Retinal pigment epithelial cell (primary cell): Measurements from ENCODE around the gene ERC2.
"Not testable (repeated sequence)": the region's sequence is repeated elsewhere in the genome, so short reads cannot be mapped to it uniquely, and the experiment has no call there.

Experiments used
- DNase-seq: peaks from one replicate; pipeline ENCODE4 v3.0.0-alpha.2; 2010; ENCODE audit warnings: low read depth
- H3K4me3 ChIP-seq: 2 replicates; pipeline ENCODE4 v1.5.1; 2011; ENCODE audit warnings: mild to moderate bottlenecking, low read length, control low read depth, moderate library complexity
- TF ChIP-seq, protein P1 (sequence below): conservative IDR thresholded peaks from 2 replicates; pipeline ENCODE4 v1.5.1; 2011; ENCODE audit warnings: low read depth, low read length, control low read depth, inconsistent platforms

The ERC2 gene

DNA sequence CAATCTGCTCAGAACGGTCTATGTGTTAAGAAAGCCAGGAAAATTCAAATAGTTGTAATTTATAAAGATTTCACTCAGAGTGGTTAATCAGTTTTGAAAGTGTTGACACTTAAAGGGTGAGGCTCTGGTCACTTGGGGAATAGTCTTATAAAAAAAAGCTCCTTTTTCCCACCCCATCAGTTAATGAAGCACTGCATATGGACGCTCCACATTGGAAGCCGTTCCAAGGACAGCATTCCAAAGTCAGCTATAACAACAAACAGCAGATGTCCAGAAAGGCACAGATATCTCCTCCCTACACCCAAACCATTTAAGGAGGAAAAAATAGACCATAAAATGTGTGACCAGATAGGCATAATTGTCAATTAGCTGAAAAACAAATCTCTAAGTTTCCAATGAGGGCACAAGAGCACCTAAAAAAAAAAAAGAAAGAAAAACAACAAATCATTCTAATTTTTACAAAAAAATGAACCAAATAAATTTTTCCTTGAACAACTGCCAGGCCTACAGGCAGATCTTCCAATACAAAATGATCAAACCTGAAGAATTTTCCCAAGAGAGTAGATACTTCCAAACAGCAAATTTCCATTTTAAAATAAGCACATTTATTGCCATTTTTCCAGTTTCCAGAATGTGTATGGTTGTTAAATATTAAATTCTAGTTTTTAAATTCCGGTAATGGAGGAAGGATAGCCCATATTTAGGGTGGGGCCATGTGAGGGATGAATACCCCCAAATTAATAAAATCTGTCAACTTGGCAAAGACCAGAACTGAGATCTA is 198.3 kb downstream of the ERC2 start:
- TF ChIP-seq, protein P1, sequence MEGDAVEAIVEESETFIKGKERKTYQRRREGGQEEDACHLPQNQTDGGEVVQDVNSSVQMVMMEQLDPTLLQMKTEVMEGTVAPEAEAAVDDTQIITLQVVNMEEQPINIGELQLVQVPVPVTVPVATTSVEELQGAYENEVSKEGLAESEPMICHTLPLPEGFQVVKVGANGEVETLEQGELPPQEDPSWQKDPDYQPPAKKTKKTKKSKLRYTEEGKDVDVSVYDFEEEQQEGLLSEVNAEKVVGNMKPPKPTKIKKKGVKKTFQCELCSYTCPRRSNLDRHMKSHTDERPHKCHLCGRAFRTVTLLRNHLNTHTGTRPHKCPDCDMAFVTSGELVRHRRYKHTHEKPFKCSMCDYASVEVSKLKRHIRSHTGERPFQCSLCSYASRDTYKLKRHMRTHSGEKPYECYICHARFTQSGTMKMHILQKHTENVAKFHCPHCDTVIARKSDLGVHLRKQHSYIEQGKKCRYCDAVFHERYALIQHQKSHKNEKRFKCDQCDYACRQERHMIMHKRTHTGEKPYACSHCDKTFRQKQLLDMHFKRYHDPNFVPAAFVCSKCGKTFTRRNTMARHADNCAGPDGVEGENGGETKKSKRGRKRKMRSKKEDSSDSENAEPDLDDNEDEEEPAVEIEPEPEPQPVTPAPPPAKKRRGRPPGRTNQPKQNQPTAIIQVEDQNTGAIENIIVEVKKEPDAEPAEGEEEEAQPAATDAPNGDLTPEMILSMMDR: no peak
- no peak for DNase-seq

DNA sequence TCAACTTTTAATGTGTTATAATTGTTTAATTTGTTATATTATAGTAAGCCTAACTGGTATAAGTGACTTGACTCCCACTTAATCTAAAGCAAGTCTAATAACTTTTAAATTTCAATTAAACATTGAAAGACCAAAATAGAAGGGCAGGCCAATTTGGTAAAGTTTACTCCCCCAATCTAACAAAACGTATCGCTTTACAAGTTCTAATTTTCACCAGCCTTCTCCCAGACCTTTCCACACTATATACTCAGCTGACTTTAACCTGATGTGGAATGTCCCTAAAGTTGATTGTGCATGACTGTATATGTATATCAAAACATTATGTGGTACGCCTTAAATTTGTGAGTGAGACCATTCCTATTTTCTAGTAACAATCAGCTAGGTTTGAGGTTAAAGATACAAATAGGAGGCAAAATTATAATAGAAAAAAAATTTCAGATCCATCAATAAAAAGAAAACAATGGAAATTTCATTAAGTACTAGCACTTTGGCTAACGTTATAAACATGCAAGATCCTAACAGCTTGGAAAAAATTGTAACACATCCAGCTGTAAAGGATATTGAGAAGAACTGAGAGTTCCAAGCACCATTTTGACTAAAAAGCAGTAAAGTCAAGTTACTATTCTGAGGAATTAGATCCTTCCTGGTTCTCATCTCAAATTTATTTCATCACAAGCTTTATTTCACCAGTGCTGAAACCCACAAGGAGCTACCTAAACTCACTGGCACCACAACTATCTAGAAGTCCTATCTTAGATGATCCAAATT is 199.5 kb downstream of the ERC2 start:
- DNase-seq: no peak
- TF ChIP-seq, protein P1: no peak
- H3K4me3 ChIP-seq: no peak overlapping the region

More for the DNA sequence above, 198.3 kb downstream of the ERC2 start:
- no peak overlapping the region for H3K4me3 ChIP-seq

DNA sequence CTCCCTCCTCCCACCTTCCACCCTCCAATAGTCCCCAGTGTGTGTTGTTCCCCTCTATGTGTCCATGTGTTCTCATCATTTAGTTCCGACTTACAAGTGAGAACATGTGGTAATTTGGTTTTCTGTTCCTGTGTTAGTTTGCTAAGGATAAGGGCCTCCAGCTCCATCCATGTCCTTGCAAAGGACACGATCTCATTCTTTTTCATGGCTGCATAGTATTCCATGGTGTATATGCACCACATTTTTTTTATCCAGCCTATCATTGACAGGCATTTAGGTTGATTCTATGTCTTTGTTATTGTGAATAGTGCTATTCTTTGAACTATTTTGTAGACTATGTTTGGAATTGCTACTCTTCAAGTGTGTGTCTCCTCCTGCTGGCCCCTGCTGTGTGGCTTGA is 206.4 kb downstream of the ERC2 start:
- not testable (repeated sequence) for H3K4me3 ChIP-seq, DNase-seq

DNA sequence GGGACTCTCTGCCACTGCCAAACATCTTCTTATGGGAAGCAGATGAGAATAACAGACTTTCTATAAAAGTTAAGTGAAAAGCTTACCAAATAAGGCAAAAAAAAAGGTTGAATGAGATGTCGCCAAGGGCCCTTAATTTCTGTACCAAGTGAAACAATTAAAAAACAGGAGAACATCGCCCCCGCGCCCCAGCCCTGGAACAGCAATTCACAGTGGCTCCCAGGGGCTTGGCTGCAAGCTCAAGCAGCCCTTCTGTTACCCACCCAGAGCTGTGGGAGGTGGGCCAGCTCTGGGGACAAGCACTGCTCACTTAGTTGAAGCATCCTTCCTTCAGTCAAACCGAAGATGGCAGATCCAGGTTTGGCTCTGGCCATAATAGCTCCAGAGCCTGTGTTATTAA is 208.0 kb downstream of the ERC2 start:
- TF ChIP-seq, protein P1: no peak

DNA sequence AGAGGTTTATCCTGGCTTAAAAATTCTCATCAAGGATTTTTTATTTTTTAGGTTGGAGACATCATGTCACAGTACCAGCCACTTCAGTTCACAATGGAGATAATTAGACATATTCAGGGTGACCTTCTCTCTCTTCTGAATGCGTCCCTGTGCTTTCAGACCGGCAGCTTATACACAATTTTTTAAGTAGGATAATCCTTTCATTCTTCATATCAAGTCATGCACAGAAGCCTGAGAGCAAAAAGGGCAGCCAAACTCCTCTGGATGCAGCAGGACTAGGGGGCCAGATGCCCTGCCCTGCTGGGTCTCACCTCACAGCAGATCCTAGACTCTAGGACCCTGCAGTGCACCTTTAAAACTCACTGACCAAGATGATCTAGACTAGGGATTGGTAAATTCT is 210.4 kb downstream of the ERC2 start:
- DNase-seq: no peak
- TF ChIP-seq, protein P1: no peak
- no peak overlapping the region for H3K4me3 ChIP-seq

More for the DNA sequence above, 208.0 kb downstream of the ERC2 start:
- DNase-seq: no peak
- no peak overlapping the region for H3K4me3 ChIP-seq

DNA sequence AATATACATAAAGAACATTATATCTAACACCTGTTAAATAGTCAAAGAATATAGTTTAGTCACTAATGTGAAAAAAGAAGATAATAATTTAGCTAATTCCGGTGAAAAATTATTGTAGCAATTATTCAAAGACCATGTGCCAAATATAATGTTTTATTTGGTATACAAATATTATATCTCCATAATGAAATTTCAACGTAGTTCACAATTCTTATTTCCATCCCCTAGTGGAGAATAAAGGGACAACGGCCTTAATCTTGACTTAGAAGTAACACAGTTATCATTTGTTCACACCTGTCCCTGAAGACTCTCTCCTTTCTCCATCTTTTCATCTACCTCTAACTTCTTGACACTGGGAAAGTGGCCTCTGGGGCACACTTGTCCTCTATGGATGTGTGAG is 213.4 kb downstream of the ERC2 start:
- H3K4me3 ChIP-seq: no peak overlapping the region
- TF ChIP-seq, protein P1: peak; percentile 39
- no peak for DNase-seq

DNA sequence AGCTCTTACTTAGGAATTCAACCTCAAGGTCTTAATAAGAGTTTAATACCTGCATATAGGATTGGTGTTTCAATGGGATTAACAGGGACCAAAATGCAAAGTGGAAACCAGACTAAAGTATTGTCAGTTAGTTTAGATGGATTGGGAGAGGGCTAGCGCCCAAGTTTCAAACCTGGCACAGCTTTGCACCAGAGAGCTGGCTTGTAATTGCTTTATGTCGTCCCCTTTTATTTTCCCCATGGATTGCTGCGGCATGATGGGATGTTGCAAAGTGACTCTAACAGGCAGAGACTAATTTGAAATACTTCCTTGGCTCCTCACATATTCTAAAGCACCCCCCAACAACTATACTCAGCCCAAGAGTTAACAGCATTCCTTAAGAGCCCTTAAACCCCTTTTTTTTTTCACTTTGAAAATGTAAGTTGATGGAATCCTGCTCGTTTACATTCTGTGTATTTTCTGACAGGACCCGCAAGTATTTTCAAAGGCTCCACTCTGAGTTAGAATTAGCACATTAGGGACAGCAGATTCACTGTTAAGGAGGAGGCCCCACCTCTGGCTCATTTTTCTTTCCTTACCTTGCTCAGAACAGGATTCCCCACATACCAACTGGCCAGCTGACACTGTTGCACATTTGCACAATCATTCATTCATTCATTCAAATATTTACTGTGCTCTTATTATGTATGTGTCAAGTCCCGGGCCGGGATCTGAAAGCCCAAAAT is 214.2 kb downstream of the ERC2 start:
- no peak overlapping the region for H3K4me3 ChIP-seq
- TF ChIP-seq, protein P1: no peak
- no peak for DNase-seq
